Suprapubic skin (tissue), 3 donors: Measurements from ENCODE around the gene PRKN.

Experiments
- EP300 ChIP-seq: sonication (generic); formaldehyde crosslinking; IDR thresholded peaks from one replicate; pipeline ENCODE4 v1.6.1; 2017; ENCODE audit warnings: antibody characterized with exemption
- TF ChIP-seq, protein P1 (sequence below), 2 donors: fragments of 200-600 bp in 1 of 2; fragments of 450-650 bp in 1 of 2; sonication (generic) in 1 of 2; IDR thresholded peaks; one replicate each; pipeline ENCODE4 v1.5.1; 2016 to 2019; ENCODE audit warnings: antibody characterized with exemption in 2 of 2, mild to moderate bottlenecking in 1 of 2, moderate library complexity in 1 of 2

DNA sequence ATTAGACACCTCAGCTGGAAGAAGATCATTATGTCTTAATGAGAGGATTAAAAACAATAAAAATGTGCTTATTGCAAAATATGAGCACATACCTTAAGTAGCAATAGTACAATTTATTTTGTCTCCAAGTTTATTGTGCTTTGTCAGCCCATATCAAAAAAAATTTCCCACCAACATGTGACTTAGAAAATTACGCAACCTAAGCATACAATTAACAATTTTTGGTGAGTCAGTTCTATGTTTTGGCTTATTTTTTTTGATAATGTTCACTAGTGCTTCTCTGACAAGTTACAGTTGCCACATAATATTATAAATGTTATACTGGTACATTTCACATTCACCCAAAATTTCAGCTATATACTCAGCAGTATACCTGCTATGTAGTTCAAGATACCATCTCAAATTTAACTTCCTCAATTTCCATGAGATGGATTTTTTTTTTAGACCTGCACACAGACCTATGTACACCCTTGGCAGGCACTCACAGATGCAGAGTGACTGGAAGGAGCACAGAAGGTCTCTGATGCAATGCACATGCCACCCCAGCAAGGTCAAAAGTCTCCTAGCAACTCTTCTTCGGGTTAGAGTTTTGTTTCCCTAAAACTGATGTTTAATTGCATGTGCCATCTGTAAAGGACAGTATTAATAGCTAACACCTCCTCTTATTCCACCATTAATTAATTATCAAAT, 112.4 kb downstream of the PRKN start:
- TF ChIP-seq, protein P1, sequence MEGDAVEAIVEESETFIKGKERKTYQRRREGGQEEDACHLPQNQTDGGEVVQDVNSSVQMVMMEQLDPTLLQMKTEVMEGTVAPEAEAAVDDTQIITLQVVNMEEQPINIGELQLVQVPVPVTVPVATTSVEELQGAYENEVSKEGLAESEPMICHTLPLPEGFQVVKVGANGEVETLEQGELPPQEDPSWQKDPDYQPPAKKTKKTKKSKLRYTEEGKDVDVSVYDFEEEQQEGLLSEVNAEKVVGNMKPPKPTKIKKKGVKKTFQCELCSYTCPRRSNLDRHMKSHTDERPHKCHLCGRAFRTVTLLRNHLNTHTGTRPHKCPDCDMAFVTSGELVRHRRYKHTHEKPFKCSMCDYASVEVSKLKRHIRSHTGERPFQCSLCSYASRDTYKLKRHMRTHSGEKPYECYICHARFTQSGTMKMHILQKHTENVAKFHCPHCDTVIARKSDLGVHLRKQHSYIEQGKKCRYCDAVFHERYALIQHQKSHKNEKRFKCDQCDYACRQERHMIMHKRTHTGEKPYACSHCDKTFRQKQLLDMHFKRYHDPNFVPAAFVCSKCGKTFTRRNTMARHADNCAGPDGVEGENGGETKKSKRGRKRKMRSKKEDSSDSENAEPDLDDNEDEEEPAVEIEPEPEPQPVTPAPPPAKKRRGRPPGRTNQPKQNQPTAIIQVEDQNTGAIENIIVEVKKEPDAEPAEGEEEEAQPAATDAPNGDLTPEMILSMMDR (IDR thresholded peaks at IDR 0.05), result no peak
- no peak for TF ChIP-seq EP300
